GM10266 (cell line): ENCODE results near the gene PVALEF.

Experiments
- DNase-seq: peaks from one replicate; pipeline ENCODE4 v3.0.0; 2012; ENCODE audit errors: extremely low spot score
- CTCF ChIP-seq: IDR thresholded peaks from 2 replicates; pipeline ENCODE4 v1.5.1; 2012; ENCODE audit warnings: mild to moderate bottlenecking, low read depth; ENCODE audit not compliant: control insufficient read depth, insufficient read depth; ENCODE audit errors: missing control alignments

The PVALEF gene

GRCh38 chr17:81197831-81198490, 32.7 kb downstream of the PVALEF start:
- no peak for DNase-seq
- no peak for TF ChIP-seq CTCF

GRCh38 chr17:81198826-81199481, 33.6 kb downstream of the PVALEF start:
- no peak for DNase-seq

GRCh38 chr17:81199482-81199830, 34.1 kb downstream of the PVALEF start:
- no peak for DNase-seq
- no peak for TF ChIP-seq CTCF

More at GRCh38 chr17:81198826-81199481, 33.6 kb downstream of the PVALEF start:
- TF ChIP-seq CTCF = no peak

- no peak for DNase-seq
- no peak for TF ChIP-seq CTCF
Measured at GRCh38 chr17:81200201-81200600, 34.9 kb downstream of the PVALEF start.

GRCh38 chr17:81200695-81201580, 35.6 kb downstream of the PVALEF start:
- peak; percentile 70 for DNase-seq
- peak; percentile 10 for TF ChIP-seq CTCF

- TF ChIP-seq CTCF = no peak
- DNase-seq = no peak
Measured at GRCh38 chr17:81202318-81202717, 37.0 kb downstream of the PVALEF start.

GRCh38 chr17:81203136-81203535, 37.8 kb downstream of the PVALEF start:
- DNase-seq = no peak
- no peak for TF ChIP-seq CTCF
